Activated naive CD8-positive, alpha-beta T cell treated with anti-CD3 and anti-CD28 coated beads, Interleukin-2, amount 50 U/mL, for 24 hours (primary cell): ENCODE measurements around the gene KCNQ1.

Source experiments
- ATAC-seq: fragments of 150-1000 bp; cut with Tn5 transposase; one replicate; pipeline ENCODE4 v1.10.0; 2021
- DNase-seq: peaks from one replicate; pipeline ENCODE4 v3.0.0; 2021
- H3K27ac Mint-ChIP-seq: one replicate; pipeline ENCODE4 v1.8.0; 2021; ENCODE audit warnings: mild to moderate bottlenecking, mixed read lengths
- H3K27me3 Mint-ChIP-seq: one replicate; pipeline ENCODE4 v1.8.0; 2021; ENCODE audit warnings: mixed read lengths
- H3K36me3 Mint-ChIP-seq: one replicate; pipeline ENCODE4 v1.8.0; 2021; ENCODE audit warnings: low read depth, mixed read lengths
- H3K4me1 Mint-ChIP-seq: one replicate; pipeline ENCODE4 v1.8.0; 2021; ENCODE audit warnings: mixed read lengths
- H3K4me3 Mint-ChIP-seq: one replicate; pipeline ENCODE4 v1.8.0; 2021; ENCODE audit warnings: mild to moderate bottlenecking, moderate library complexity, mixed read lengths
- H3K9me3 Mint-ChIP-seq: one replicate; pipeline ENCODE4 v1.8.0; 2021; ENCODE audit warnings: mixed read lengths

KCNQ1 gene

DNA sequence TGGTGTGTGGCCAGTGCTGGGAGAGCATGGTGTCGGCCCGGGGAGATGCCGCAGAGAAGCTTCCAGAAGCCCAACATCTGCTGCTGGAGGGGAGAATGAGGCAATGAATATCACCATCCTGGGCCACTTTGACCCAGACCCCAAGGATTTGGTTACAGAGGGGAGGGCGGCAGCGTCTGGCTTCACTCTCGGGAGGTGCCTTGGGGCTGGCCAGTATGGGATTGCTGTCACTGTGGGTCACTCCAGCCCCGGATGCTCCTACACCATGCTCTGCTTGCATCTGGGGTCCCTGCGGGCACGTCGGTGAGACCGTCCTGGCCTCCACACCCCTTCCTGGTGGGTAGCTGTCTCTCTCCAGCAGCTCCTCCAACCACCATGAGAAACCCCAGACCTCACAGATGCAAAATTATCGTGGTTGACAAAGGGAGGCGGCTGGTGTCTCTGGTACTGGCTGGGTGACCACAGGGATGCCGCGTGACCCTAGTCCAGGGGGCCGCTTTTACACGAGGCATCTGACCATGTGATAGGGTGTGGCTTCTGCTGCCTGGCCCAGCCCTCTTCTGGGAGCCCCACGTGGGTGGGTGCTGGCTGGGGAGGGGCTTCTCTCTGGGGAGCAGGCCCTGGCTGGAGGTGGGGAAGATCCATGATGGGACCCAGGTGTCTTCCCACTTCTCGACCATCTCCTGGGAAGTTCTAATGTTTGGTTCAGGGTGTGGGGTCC lies 5.7 kb downstream of the KCNQ1 start:
- no peak overlapping the region for H3K4me3 Mint-ChIP-seq
- no peaks in the 10 kb centered on the region for H3K9me3 Mint-ChIP-seq
- ATAC-seq (no peak), DNase-seq (no peak)
- no peaks in the 10 kb centered on the region for H3K27me3 Mint-ChIP-seq
- H3K4me1 Mint-ChIP-seq, result peaks cover 15% of the 10 kb centered on the region
- no peak overlapping the region for H3K27ac Mint-ChIP-seq
- H3K36me3 Mint-ChIP-seq, result peaks cover 4% of the 10 kb centered on the region

DNA sequence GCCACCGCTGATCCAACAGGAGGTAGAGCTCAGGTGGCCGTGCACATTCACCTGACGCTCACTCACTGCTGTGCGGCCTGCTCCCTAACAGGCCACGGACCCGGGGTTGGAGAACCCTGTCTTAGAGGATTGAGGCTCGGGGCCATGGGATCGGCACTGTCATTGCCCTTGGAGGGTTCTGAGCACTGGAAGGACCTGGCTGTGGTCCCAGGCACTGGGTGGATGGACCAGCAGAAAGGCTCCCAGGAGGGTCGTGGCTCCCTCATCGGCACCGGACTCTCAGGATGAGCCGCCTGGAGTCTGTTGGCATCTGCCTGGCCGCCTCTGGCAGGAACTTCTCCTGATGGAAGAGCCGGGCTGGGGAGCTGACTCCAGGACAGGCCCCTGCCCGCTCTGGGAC lies 6.5 kb downstream of the KCNQ1 start:
- DNase-seq (no peak), ATAC-seq (no peak)
- H3K4me3 Mint-ChIP-seq, result no peak overlapping the region
- peaks cover 11% of the 10 kb centered on the region for H3K4me1 Mint-ChIP-seq
- H3K27me3 Mint-ChIP-seq, result no peaks in the 10 kb centered on the region
- H3K9me3 Mint-ChIP-seq, result no peaks in the 10 kb centered on the region
- no peak overlapping the region for H3K27ac Mint-ChIP-seq
- H3K36me3 Mint-ChIP-seq, result peaks cover 4% of the 10 kb centered on the region

DNA sequence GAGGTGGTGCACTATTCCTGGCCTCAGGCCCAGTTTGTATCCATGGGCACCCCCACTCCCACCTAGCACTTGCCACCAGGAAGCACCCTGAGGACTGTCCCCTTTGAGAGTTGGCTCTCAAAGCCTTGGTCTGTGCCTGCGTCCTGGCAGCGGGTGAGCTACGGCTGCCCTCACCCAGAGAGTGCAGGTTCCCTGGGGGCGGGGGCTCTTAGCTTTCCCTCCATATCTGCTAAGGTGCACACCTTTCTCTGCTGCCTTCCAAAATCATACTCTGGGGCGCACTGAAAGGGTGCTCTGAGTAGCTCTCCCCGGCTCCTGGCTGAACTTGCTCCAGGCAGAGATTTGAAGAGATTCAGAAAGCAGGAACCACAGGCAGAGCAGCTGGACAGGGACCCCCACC lies 7.1 kb downstream of the KCNQ1 start:
- H3K27me3 Mint-ChIP-seq, result no peaks in the 10 kb centered on the region
- no peak overlapping the region for H3K4me3 Mint-ChIP-seq
- no peak overlapping the region for H3K27ac Mint-ChIP-seq
- H3K9me3 Mint-ChIP-seq, result no peaks in the 10 kb centered on the region
- ATAC-seq, result no peak
- no peak for DNase-seq
- peaks cover 4% of the 10 kb centered on the region for H3K36me3 Mint-ChIP-seq
- peaks cover 10% of the 10 kb centered on the region for H3K4me1 Mint-ChIP-seq

DNA sequence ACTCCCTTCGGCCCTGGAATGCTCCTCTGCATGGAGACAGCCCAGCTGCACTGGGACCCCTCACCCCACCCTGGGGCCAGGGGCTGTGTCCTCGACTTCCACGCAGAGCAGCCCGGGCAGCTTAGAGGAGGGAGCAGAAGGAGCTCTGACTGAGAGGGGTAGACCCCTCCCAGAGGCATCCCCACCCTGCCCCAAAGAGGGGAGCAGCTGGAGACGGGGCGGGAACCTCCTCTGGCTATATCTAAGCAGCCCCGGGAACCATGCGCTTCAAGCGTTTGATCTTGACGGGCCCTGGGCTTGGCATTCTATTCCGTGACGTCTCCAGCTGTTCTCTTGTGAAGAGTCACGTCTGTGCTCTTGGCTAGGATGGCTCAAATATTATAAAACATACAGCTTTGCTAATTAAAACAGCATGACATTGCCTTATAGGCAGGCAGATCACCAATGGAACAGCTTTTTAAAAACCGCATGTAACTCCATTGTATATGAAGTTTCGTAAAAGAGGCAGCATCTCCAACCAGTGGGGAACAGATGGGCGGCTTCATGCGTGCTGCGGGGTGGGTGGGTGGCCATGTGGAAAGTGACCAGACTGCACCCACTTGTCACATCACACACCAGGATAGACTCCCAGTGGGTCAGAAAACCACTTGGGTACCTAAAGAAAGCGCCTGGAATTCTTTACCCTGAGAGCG lies 7.7 kb downstream of the KCNQ1 start:
- Mint-ChIP-seq H3K36me3 (peaks cover 4% of the 10 kb centered on the region), H3K9me3 (no peaks in the 10 kb centered on the region), H3K4me1 (peaks cover 4% of the 10 kb centered on the region), H3K27ac (no peak overlapping the region), H3K27me3 (no peaks in the 10 kb centered on the region), H3K4me3 (no peak overlapping the region)
- DNase-seq, result no peak
- ATAC-seq, result no peak

DNA sequence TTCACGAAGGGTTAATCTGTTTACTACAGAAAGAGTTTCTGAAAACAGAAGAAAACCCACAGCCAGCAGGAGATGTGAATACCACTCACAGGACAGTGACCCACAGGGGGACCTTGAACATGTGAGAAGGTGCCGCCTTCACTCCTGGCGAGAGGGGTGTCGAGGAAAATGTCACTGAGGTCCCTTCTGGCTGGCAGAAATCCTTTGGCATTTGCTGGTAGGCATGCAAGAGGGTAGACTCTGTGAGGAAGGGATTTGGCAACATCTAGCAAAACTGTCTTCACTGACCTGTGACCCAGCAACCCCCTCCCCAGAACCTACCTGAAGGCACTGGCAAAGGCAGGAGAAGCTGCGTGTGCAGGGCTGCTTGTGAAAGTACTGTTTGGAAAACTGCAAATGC lies 8.6 kb downstream of the KCNQ1 start:
- Mint-ChIP-seq H3K9me3 (no peaks in the 10 kb centered on the region), H3K27me3 (no peaks in the 10 kb centered on the region), H3K36me3 (peaks cover 4% of the 10 kb centered on the region), H3K4me3 (no peak overlapping the region), H3K4me1 (no peaks in the 10 kb centered on the region), H3K27ac (no peak overlapping the region)
- ATAC-seq (no peak), DNase-seq (no peak)

DNA sequence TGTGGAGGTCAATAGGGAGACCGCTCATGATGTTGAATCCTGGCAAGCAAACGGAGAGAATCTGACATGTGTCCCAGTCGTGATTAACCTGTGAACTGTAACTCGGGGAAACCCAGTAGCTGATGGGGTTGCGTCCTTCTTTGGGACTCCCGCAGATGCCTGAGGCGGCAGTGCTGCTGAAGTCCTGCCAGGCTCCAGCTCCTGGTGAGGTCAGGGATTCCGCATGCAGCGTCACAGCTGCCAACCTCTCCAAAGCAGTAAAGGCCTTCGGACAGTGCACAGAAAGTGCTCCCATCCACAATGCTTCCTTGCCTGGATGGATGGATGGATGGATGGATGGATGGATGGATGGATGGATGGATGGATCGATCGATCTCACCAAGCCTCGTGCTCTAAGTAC lies 13.5 kb downstream of the KCNQ1 start:
- Mint-ChIP-seq H3K27ac (no peak overlapping the region), H3K4me3 (no peak overlapping the region), H3K36me3 (no peaks in the 10 kb centered on the region), H3K9me3 (no peaks in the 10 kb centered on the region), H3K27me3 (no peaks in the 10 kb centered on the region), H3K4me1 (peaks cover 6% of the 10 kb centered on the region)
- DNase-seq, result no peak
- ATAC-seq, result no peak

DNA sequence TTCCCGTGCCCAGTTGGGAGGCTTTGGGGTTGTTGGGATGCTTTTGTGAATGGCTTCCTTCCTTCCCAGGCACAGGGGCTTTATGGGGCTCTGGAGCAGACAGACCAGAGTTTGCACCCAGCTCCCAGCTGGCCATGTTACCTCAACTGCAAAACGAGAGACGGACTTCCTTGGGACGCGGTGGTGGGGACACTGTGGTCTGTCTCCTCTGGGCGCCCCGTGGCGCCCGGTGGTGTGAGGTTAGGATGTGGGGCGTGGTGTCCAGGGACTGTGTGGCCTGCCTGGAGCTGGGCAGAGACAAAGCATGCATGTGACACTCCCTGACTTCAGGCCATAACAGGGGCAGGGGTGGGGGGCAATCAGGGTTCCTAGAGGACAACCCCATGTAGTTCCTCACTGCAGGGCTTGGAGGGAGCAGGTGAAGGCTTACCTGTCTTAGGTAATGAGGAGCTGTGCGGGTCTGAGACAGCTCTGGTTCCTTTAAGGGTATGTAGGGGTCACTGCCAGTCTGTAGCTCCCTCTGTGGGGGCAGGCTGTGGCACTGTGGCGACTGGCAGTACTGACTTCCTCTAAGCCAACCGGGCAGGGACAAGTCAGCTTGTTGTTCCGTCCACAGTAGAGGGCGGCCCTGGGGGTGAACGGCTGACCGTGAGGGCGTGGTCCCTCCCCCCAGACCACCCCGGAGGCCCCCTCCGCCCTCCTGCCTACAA lies 14.4 kb downstream of the KCNQ1 start:
- Mint-ChIP-seq H3K4me1 (peaks cover 11% of the 10 kb centered on the region), H3K27ac (no peak overlapping the region), H3K36me3 (no peaks in the 10 kb centered on the region), H3K27me3 (no peaks in the 10 kb centered on the region), H3K4me3 (no peak overlapping the region), H3K9me3 (no peaks in the 10 kb centered on the region)
- DNase-seq (no peak), ATAC-seq (no peak)

DNA sequence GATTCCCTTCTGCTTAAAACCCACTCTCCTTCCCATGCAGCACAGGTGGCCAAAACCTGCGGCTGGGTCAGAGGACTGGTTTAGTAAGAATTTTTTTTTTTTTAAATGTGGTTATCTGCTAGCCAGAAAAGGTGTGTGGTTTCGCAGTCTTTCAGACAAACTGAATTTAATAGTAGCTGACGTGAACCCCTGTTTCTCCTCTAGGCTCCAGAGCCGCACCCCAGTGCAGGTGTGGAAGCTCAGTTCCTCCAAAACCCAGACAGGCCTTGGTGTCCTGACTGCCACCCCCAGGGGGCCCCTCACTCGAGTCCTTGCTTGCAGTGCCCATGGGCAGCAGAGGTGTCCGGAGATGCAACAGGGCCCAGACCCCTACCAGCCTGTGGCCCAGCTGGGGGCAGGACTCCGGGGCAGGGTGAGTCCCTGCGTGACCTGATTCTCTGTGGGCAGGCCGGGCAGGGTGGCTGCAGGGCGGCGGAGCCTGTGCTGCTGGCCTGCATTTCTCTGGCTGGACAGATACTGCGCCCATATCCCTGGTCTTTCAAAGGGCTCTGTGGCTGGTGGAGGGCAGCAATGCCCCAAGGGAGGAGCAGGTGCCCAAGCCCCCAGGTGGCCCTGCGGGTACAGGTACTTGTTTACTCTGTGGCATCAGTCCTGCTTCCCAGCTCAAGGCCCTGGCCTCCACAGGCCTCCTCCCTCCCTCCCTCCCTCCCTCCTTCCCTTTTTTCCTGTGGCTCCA lies 15.2 kb downstream of the KCNQ1 start:
- Mint-ChIP-seq H3K36me3 (no peaks in the 10 kb centered on the region), H3K27me3 (no peaks in the 10 kb centered on the region), H3K4me1 (peaks cover 15% of the 10 kb centered on the region), H3K9me3 (no peaks in the 10 kb centered on the region), H3K4me3 (no peak overlapping the region), H3K27ac (no peak overlapping the region)
- DNase-seq (no peak), ATAC-seq (no peak)

DNA sequence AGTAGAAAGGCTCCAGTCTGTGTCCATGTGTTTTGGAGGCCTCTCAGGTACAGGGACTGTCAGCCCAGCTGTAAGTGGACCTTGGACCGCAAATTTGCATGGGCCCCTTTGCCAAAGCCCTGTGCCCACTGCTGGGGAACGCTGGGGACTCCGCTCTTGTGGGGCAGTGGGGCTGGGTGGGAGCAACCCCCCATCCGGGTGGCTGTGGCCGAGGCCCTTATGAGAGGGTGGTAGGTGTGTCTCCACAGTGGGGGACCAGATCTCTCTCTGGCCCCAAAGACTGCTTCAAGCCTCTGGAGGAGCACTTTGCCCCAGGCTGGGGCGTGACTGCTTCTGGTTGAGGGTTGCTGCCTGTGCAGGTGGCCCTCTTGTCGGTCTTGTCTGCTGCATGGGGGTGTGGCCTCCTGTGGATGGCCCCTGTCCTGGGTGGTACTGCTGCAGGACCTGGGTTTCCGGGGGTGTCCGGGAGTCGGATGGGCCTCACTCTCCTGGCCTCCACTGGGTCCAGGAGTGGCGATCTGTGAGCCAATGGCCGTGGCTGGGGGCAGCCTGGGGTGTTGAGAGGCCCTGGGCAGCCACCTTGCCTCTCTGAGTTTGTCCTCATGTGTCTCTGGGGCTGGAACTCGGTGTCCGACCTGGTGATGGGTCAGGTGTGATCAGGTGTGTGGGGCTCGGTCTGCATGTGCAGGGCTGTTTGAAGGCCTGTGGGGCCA lies 15.9 kb downstream of the KCNQ1 start:
- H3K27me3 Mint-ChIP-seq, result no peaks in the 10 kb centered on the region
- no peaks in the 10 kb centered on the region for H3K36me3 Mint-ChIP-seq
- H3K4me1 Mint-ChIP-seq, result peaks cover 16% of the 10 kb centered on the region
- ATAC-seq (no peak), DNase-seq (no peak)
- H3K9me3 Mint-ChIP-seq, result no peaks in the 10 kb centered on the region
- H3K27ac Mint-ChIP-seq, result no peak overlapping the region
- H3K4me3 Mint-ChIP-seq, result no peak overlapping the region

DNA sequence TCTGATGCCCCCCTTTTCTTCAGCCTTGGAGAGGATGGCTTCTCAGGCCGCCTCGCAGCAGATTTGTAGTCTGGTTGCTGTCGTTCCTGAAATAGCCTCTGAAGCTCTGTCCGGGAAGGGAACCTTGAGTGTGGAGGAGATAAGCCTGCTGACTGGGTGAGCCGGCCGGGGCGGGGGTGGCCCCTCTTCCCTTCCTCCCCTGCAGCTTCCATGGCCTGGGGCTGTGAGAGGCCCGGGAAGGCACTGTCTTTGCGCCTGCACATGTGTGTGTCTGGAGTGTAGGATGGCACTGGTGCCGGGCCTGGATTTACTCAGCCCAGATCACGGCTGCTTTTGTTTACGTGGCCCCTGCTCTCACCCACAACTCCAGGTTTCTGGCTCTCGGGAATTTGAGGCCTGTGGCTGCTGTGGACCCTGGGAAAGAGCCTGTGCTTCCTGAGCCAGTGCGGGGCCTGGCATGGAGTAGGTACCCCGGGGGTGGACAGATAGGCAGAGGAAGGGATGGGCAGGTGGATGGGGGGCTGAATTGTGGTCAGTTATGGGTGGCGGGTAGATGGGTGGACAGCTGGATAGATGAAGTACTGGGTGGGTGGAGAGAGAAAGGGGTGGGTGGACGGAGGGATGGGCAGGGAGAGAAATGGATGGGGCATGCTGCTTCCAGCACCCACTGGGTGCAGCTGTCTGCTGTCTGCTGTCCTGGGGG lies 16.6 kb downstream of the KCNQ1 start:
- DNase-seq, result no peak
- no peaks in the 10 kb centered on the region for H3K9me3 Mint-ChIP-seq
- no peaks in the 10 kb centered on the region for H3K36me3 Mint-ChIP-seq
- peaks cover 23% of the 10 kb centered on the region for H3K4me1 Mint-ChIP-seq
- no peak for ATAC-seq
- H3K27me3 Mint-ChIP-seq, result no peaks in the 10 kb centered on the region
- H3K4me3 Mint-ChIP-seq, result no peak overlapping the region
- H3K27ac Mint-ChIP-seq, result no peak overlapping the region

DNA sequence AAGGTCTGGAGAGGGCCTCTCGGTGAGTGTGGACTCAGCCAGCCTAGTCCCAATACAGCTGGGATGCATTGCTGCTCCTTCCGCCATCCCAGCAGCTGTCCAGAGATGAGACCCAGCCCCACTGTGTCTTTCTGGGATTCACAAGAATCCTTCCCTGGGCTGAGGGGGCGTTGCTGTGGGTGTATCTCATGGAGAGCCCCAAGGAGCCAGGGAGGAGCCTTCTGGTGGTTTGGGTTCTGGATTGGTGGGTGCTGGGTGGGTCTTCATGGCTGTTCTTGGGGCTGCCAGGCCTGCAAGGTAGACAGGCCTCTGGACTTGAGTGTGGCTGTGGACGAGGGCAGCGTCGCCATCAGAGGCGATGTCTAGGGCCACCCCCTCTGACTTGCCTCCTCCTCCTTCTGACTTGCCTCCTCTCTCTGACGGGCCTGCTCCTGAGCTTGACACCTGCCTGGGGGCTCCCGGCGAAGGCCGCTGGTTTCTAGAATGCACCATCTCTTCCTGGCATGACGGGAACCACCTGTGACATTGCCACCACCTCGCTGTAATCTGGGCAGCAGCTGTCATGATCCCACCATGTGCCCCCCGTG lies 17.2 kb downstream of the KCNQ1 start:
- no peaks in the 10 kb centered on the region for H3K36me3 Mint-ChIP-seq
- no peak for DNase-seq
- H3K9me3 Mint-ChIP-seq, result no peaks in the 10 kb centered on the region
- peaks cover 29% of the 10 kb centered on the region for H3K4me1 Mint-ChIP-seq
- no peak overlapping the region for H3K4me3 Mint-ChIP-seq
- H3K27ac Mint-ChIP-seq, result no peak overlapping the region
- ATAC-seq, result no peak
- H3K27me3 Mint-ChIP-seq, result no peaks in the 10 kb centered on the region

DNA sequence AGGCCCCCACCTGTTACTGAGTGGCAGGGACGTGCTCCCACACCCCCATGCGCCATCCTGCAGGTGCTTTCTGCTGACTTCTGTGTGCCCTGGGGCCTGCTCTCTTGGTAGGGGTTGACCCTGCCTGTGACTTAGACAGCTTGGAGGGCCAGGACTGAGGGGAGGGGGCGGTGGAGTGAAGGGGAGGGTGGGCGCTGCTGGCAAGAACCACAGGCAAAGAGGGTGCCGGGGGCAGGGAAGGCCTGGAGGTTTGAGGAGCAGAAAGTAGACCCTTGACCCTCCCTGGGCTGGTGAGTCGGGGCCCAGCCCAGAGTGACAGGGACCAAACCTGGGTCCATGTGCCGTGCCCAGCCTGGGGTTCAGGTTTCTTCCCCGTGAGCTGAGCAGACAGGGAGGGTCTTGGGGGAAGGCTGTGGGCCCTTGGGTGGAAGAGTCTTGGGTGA lies 17.8 kb downstream of the KCNQ1 start:
- peaks cover 34% of the 10 kb centered on the region for H3K4me1 Mint-ChIP-seq
- DNase-seq (no peak), ATAC-seq (no peak)
- H3K27me3 Mint-ChIP-seq, result no peaks in the 10 kb centered on the region
- H3K27ac Mint-ChIP-seq, result no peak overlapping the region
- no peaks in the 10 kb centered on the region for H3K36me3 Mint-ChIP-seq
- H3K4me3 Mint-ChIP-seq, result no peak overlapping the region
- H3K9me3 Mint-ChIP-seq, result no peaks in the 10 kb centered on the region

DNA sequence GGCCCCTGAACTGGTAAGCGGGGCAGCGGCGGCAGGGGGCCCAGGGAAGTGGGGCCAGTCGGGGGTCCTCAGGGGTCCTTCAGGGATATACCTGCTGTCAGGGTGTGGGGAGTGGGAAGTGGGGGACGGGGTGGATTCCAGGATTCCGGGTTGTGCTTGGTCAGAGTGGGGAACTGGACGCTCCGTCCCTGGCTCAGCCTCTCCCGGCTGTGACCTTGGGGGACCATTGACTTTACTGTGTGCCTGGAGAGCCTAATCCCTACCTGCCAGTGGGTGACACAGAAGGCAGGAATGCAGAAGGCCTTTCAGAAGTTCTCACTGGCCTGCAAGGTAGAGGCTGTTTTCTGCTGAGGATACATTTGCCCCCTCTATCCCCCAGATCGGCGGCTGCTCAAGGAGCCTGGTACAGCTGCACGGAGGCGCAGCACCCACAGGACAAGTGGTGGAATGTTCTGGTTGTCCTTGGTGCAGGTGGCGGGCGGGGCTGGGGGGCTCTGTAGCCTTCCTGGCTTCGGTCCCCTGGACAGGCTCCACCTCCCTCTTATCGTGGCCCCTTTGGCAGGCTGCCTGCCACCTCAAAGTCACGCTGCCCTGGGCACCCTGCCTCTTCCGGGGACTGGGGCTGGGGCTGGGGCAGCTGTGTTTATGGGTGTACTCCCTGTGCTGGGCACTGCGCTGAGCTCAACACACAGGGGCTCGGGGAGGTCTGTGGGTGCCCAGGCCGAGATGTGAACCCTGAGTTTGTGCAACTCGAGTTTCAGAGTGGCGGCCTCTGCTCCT lies 18.4 kb downstream of the KCNQ1 start:
- Mint-ChIP-seq H3K36me3 (no peaks in the 10 kb centered on the region), H3K4me3 (no peak overlapping the region), H3K27me3 (no peaks in the 10 kb centered on the region), H3K27ac (no peak overlapping the region), H3K9me3 (no peaks in the 10 kb centered on the region), H3K4me1 (peaks cover 40% of the 10 kb centered on the region)
- DNase-seq, result no peak
- ATAC-seq, result no peak
